ENCODE measurements around the gene ZSCAN32. TPM values are rescaled to one million over a fixed set of nuclear protein-coding genes. Genes with fewer than 3 reads are reported as not detected.

Gene ZSCAN32
- total RNA-seq, 1 experiment from 2014 or later = 16.4 TPM

GRCh38 chr16:3443108-3444031, 42.6 kb upstream of the ZSCAN32 start, which contains the start of the genes NAA60 and ZNF597:
Gene NAA60 (plus strand): TSS chr16:3443680. CDS start chr16:3476228, 32,548 bp downstream.
Gene ZNF597 (minus strand): TSS chr16:3443504. CDS start chr16:3443153, 351 bp downstream.
- no peak within 1 kb of the TSS for H3K27ac ChIP-seq
- peaks cover 30% of the 10 kb centered on the region for H3K27me3 ChIP-seq (ENCODE audit: insufficient read depth, low read depth)
- H3F3A ChIP-seq (ENCODE audit: insufficient read depth, low read depth) = no peaks in the 10 kb centered on the region
- peak in 1 of 2 experiments; percentile 71 for DNase-seq
- H3K36me3 ChIP-seq (ENCODE audit: low read depth) = no peaks in the 10 kb centered on the region
- H3K9me2 ChIP-seq (ENCODE audit: insufficient read depth) = no peaks in the 10 kb centered on the region
- ChIA-PET CTCF (interaction anchor here (0.7 kb wide), 1 partner anchor 145 kb away, joined by 4 read pairs; no protein-coding TSS in a partner anchor), POLR2A (ENCODE audit: unreplicated experiment) (interaction anchor here (0.6 kb wide), 1 partner anchor 66 kb away, joined by 8 read pairs; no protein-coding TSS in a partner anchor)
- BruUV-seq (replicated peaks) = no TSS peak
- no peak within 1 kb of the TSS for H3K4me2 ChIP-seq
- intact Hi-C loops (cut with micrococcal nuclease; ENCODE audit: unreplicated experiment) = no loop called here
- H4K20me1 ChIP-seq (ENCODE audit: insufficient read depth) = no peaks in the 10 kb centered on the region
- H3K4me1 ChIP-seq (replicated peaks; ENCODE audit: insufficient read depth) = no peaks in the 10 kb centered on the region
- H2AFZ ChIP-seq = no peak within 1 kb of the TSS
- no peaks in the 10 kb centered on the region for H3K9me3 ChIP-seq (ENCODE audit: insufficient read depth, low read depth)
- TF ChIP-seq EZH2 (IDR thresholded peaks at IDR 0.05; ENCODE audit: low read depth) = no peak
- no peak for TF ChIP-seq CTCF (conservative IDR thresholded peaks at IDR 0.05)
- no peak within 1 kb of the TSS for H3K4me3 ChIP-seq
- H3K79me2 ChIP-seq (ENCODE audit: low read depth) = no peaks in the 10 kb centered on the region

- H4K20me1 ChIP-seq (ENCODE audit: insufficient read depth) = no peaks in the 10 kb centered on the region; the same call in 1 of the 2 replicates
- no peak overlapping the region for H2AFZ ChIP-seq
- TF ChIP-seq EZH2 (IDR thresholded peaks at IDR 0.05; ENCODE audit: low read depth) (no peak), CTCF (conservative IDR thresholded peaks at IDR 0.05) (no peak)
- intact Hi-C loops (cut with micrococcal nuclease; ENCODE audit: unreplicated experiment) = no loop called here
- no peaks in the 10 kb centered on the region for H3K9me2 ChIP-seq (ENCODE audit: insufficient read depth)
- no peak overlapping the region for H3K4me3 ChIP-seq
- H3K27me3 ChIP-seq (ENCODE audit: insufficient read depth, low read depth) = peaks cover 64% of the 10 kb centered on the region
- no peaks in the 10 kb centered on the region for H3K4me1 ChIP-seq (replicated peaks; ENCODE audit: insufficient read depth)
- POLR2A ChIA-PET (ENCODE audit: unreplicated experiment) = no interaction called here
- no TSS peak for BruUV-seq (replicated peaks)
- no peak overlapping the region for H3K27ac ChIP-seq
- H3K9me3 ChIP-seq (ENCODE audit: insufficient read depth, low read depth) = no peaks in the 10 kb centered on the region
- no peak overlapping the region for H3K4me2 ChIP-seq
- H3K79me2 ChIP-seq (ENCODE audit: low read depth) = no peaks in the 10 kb centered on the region
- no peaks in the 10 kb centered on the region for H3K36me3 ChIP-seq (ENCODE audit: low read depth)
- H3F3A ChIP-seq (ENCODE audit: insufficient read depth, low read depth) = no peaks in the 10 kb centered on the region
- no peak for DNase-seq
- CTCF ChIA-PET = no interaction called here
These were observed 38.8 kb upstream of the ZSCAN32 start for GRCh38 chr16:3439637-3440036.

GRCh38 chr16:3434373-3434772, 33.6 kb upstream of the ZSCAN32 start:
- H3K4me3 ChIP-seq = no peak overlapping the region
- no peak overlapping the region for H3K27ac ChIP-seq
- no peak overlapping the region for H2AFZ ChIP-seq
- H3K9me2 ChIP-seq (ENCODE audit: insufficient read depth) = no peaks in the 10 kb centered on the region
- no peak for DNase-seq
- H3K36me3 ChIP-seq (ENCODE audit: low read depth) = no peaks in the 10 kb centered on the region
- H3K9me3 ChIP-seq (ENCODE audit: insufficient read depth, low read depth) = no peaks in the 10 kb centered on the region
- H3K4me2 ChIP-seq = no peak overlapping the region
- ChIA-PET CTCF (no interaction called here), POLR2A (ENCODE audit: unreplicated experiment) (no interaction called here)
- H3F3A ChIP-seq (ENCODE audit: insufficient read depth, low read depth) = no peaks in the 10 kb centered on the region
- no peaks in the 10 kb centered on the region; the same call in 1 of the 2 replicates for H4K20me1 ChIP-seq (ENCODE audit: insufficient read depth)
- intact Hi-C loops (cut with micrococcal nuclease; ENCODE audit: unreplicated experiment) = no loop called here
- no peaks in the 10 kb centered on the region for H3K79me2 ChIP-seq (ENCODE audit: low read depth)
- BruUV-seq (replicated peaks) = no TSS peak
- TF ChIP-seq EZH2 (IDR thresholded peaks at IDR 0.05; ENCODE audit: low read depth) = no peak
- no peak for TF ChIP-seq CTCF (conservative IDR thresholded peaks at IDR 0.05)
- H3K4me1 ChIP-seq (replicated peaks; ENCODE audit: insufficient read depth) = no peaks in the 10 kb centered on the region
- H3K27me3 ChIP-seq (ENCODE audit: insufficient read depth, low read depth) = peaks cover 79% of the 10 kb centered on the region

Data from PC-9 (cell line).